ENCODE data around the gene AFAP1.

- no peak for TF ChIP-seq CTCF (IDR thresholded peaks at IDR 0.05)
- TF ChIP-seq ZFX (IDR thresholded peaks at IDR 0.05; ENCODE audit: borderline replicate concordance) = no peak
Measured at GRCh38 chr4:7897811-7898210, 41.9 kb downstream of the AFAP1 start.
